OCI-LY7 (cell line): ENCODE data around the gene DLX2. TPM values are rescaled to one million over a fixed set of nuclear protein-coding genes. Genes with fewer than 3 reads are reported as not detected.

Source experiments
- BruUV-seq: library from RNA; stranded (reverse); fragments of 400-500 nt; replicated peaks from 2 replicates; lab custom pipeline; 2021; lab: Mats Ljungman, UMichigan
- CTCF ChIA-PET: fragments of 300-600 bp; sonication (Branson Sonifier 250); formaldehyde crosslinking; loops from one replicate; lab custom pipeline; 2022; ENCODE audit warnings: antibody characterized with exemption; ENCODE audit not compliant: unreplicated experiment; lab: Charles Lee
- POLR2A ChIA-PET: fragments of 300-600 bp; sonication (Branson Sonifier 250); formaldehyde crosslinking; loops from one replicate; lab custom pipeline; 2022; ENCODE audit warnings: antibody characterized with exemption; lab: Charles Lee
- DNase-seq: peaks from one replicate; pipeline ENCODE4 v3.0.0-alpha.2; 2015; ENCODE audit warnings: low spot score
- H2AFZ ChIP-seq: fragments of 200-600 bp; sonication (generic), shearing (Covaris generic); 2 replicates; pipeline ENCODE4 v1.6.1; 2014; ENCODE audit warnings: mild to moderate bottlenecking, antibody characterized with exemption, low read length, moderate library complexity
- H3K27ac ChIP-seq: fragments of 200-600 bp; sonication (generic); 2 replicates; pipeline ENCODE4 v1.5.1; 2014; ENCODE audit warnings: mixed run types, low read depth, mild to moderate bottlenecking, moderate library complexity, low read length, inconsistent platforms; ENCODE audit not compliant: poor library complexity, severe bottlenecking
- H3K36me3 ChIP-seq: fragments of 200-600 bp; sonication (generic); 2 replicates; pipeline ENCODE4 v1.6.1; 2014; ENCODE audit warnings: mild to moderate bottlenecking, antibody characterized with exemption, low read length, moderate library complexity, mixed read lengths; ENCODE audit not compliant: insufficient read depth
- H3K4me1 ChIP-seq: fragments of 200-600 bp; sonication (generic); 2 replicates; pipeline ENCODE4 v1.5.1; 2014; ENCODE audit warnings: mild to moderate bottlenecking, low read length; ENCODE audit not compliant: insufficient read depth, poor library complexity, severe bottlenecking
- H3K4me2 ChIP-seq: fragments of 200-600 bp; sonication (generic); 2 replicates; pipeline ENCODE4 v1.6.1; 2014; ENCODE audit warnings: mild to moderate bottlenecking, low read length
- H3K4me3 ChIP-seq: fragments of 200-600 bp; sonication (generic); 2 replicates; pipeline ENCODE4 v1.5.1; 2014; ENCODE audit warnings: mild to moderate bottlenecking, low read depth, low read length; ENCODE audit not compliant: poor library complexity, severe bottlenecking
- H3K79me2 ChIP-seq: fragments of 200-600 bp; sonication (generic); 2 replicates; pipeline ENCODE4 v1.6.1; 2016; ENCODE audit warnings: low read depth, mild to moderate bottlenecking, low read length, moderate library complexity, mixed read lengths; ENCODE audit not compliant: insufficient read depth
- H3K9me2 ChIP-seq: fragments of 200-600 bp; sonication (generic); 2 replicates; pipeline ENCODE4 v1.6.1; 2016; ENCODE audit warnings: mild to moderate bottlenecking, low read length, mixed read lengths; ENCODE audit not compliant: insufficient read depth
- H3K9me3 ChIP-seq: fragments of 200-600 bp; sonication (generic); 2 replicates; pipeline ENCODE4 v1.6.1; 2014; ENCODE audit warnings: mild to moderate bottlenecking, mixed run types, low read length, mixed read lengths
- H4K20me1 ChIP-seq: fragments of 200-600 bp; sonication (generic); 2 replicates; pipeline ENCODE4 v1.6.1; 2014; ENCODE audit warnings: mild to moderate bottlenecking, antibody characterized with exemption, low read length, moderate library complexity, mixed read lengths; ENCODE audit not compliant: insufficient read depth
- CTCF ChIP-seq: fragments of 200-600 bp; sonication (generic); conservative IDR thresholded peaks from 2 replicates; pipeline ENCODE4 v1.5.1; 2014; ENCODE audit warnings: mild to moderate bottlenecking, antibody characterized with exemption, low read length, moderate library complexity, mixed read lengths
- EZH2phosphoT487 ChIP-seq: fragments of 200-600 bp; sonication (generic); IDR thresholded peaks from 2 replicates; pipeline ENCODE4 v1.6.1; 2018; ENCODE audit warnings: low read depth, borderline replicate concordance, mild to moderate bottlenecking, mixed run types, antibody characterized with exemption, low read length, moderate library complexity, mixed read lengths
- intact Hi-C: fragments of 100-400 bp; cut with micrococcal nuclease; formaldehyde crosslinking; loops from one replicate; pipeline ENCODE4 v1.10.0; 2022; ENCODE audit not compliant: unreplicated experiment
- total RNA-seq, 2 experiments: library from RNA; depleted of rRNA in 1 of 2; stranded (reverse); fragments of >200 nt in 1 of 2; shearing (Covaris generic) in 1 of 2; gene quantifications; 2 replicates each; pipeline ENCODE4 v1.2.3, GENCODE V29; 2014 to 2022

The DLX2 gene
- total RNA-seq, 2 experiments from 2014 or later: 0.22 TPM; not detected in 1

GRCh38 chr2:172091761-172092566 is 10.7 kb downstream of the DLX2 start:
- Histone ChIP-seq H3K4me1 (peaks cover 5% of the 10 kb centered on the region), H3K36me3 (no peaks in the 10 kb centered on the region), H3K4me3 (no peak overlapping the region), H3K27ac (no peak overlapping the region), H4K20me1 (no peaks in the 10 kb centered on the region), H3K9me3 (no peaks in the 10 kb centered on the region), H3K79me2 (no peaks in the 10 kb centered on the region), H3K4me2 (no peak overlapping the region), H3K9me2 (no peaks in the 10 kb centered on the region), H2AFZ (no peak overlapping the region)
- no peak for DNase-seq
- CTCF ChIA-PET: no interaction called here
- BruUV-seq: no TSS peak
- intact Hi-C loops: no loop called here
- POLR2A ChIA-PET: interaction anchor here (0.6 to 1.2 kb wide), 2 partner anchors 36 to 198 kb away, joined by 3 to 4 read pairs; no protein-coding TSS in a partner anchor
- TF ChIP-seq CTCF: no peak
- TF ChIP-seq EZH2phosphoT487: no peak

GRCh38 chr2:172091000-172091641 is 11.6 kb downstream of the DLX2 start:
- intact Hi-C loops: no loop called here
- no TSS peak for BruUV-seq

More at GRCh38 chr2:172091000-172091641, 11.6 kb downstream of the DLX2 start:
- no peaks in the 10 kb centered on the region for H3K9me2 ChIP-seq
- no peak overlapping the region for H3K4me3 ChIP-seq
- H3K27ac ChIP-seq: no peak overlapping the region
- no peaks in the 10 kb centered on the region for H3K79me2 ChIP-seq
- H3K4me1 ChIP-seq: peaks cover 5% of the 10 kb centered on the region
- no peak overlapping the region for H2AFZ ChIP-seq
- H4K20me1 ChIP-seq: no peaks in the 10 kb centered on the region
- no peak for DNase-seq
- H3K4me2 ChIP-seq: no peak overlapping the region
- POLR2A ChIA-PET: interaction anchor here (0.6 to 1.2 kb wide), 2 partner anchors 35 to 197 kb away, joined by 3 to 4 read pairs; no protein-coding TSS in a partner anchor
- no peaks in the 10 kb centered on the region for H3K36me3 ChIP-seq
- TF ChIP-seq CTCF: no peak
- no peak for TF ChIP-seq EZH2phosphoT487
- H3K9me3 ChIP-seq: no peaks in the 10 kb centered on the region
- CTCF ChIA-PET: no interaction called here
